PC-3 (cell line): Measurements from ENCODE around the gene ZBTB7A.

ENCODE experiments used
- EZH2 ChIP-seq: fragments of 300-600 bp; sonication (generic); IDR thresholded peaks from one replicate; pipeline ENCODE4 v1.6.1; 2017; ENCODE audit warnings: antibody characterized with exemption, mild to moderate bottlenecking, low read length; ENCODE audit not compliant: unreplicated experiment
- EZH2phosphoT487 ChIP-seq: fragments of 300-600 bp; sonication (generic); IDR thresholded peaks from 2 replicates; pipeline ENCODE4 v1.6.1; 2018; ENCODE audit warnings: mild to moderate bottlenecking, antibody characterized with exemption, low read length, borderline replicate concordance
- TF ChIP-seq, protein P1 (sequence below): fragments of 300-600 bp; sonication (generic); conservative IDR thresholded peaks from 2 replicates; pipeline ENCODE4 v1.5.1; 2017; ENCODE audit warnings: antibody characterized with exemption, low read depth, mild to moderate bottlenecking, low read length

DNA sequence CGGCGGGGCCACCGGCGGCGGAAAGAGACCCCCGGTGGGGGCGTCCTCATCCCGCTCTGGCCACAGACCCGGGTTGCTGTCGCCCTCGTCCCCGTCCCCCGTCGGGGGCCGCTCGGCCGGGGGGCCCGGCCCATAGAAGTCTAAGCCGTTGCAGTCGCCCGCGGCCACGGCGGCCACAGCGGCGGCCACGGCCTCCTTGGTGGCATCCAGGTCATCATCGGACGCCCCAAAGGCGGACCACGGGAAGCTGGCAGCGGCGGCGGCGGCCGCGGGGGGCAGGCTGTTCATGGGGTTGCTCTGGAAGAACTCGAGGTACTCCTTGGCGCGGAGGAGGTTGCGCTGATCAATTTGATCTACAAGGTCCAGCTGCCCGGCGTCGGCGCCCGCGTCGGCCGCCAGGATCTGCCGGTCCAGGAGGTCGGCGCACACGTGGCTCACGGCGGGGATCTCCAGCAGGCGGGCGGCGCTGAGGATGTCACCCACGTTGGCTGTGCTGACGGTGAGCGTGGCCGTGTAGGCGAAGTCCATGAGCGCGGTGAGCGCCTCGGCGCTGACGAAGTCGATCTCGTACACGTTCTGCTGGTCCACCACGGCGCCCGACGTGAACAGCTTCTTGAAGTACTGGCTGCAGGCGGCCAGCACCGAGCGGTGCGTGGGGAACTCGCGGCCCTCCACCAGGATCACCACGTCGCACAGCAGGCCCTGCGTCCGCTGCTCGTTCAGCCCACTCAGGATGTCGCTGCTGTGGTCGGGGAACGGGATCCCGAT is 12.1 kb downstream of the ZBTB7A start:
- TF ChIP-seq, protein P1, sequence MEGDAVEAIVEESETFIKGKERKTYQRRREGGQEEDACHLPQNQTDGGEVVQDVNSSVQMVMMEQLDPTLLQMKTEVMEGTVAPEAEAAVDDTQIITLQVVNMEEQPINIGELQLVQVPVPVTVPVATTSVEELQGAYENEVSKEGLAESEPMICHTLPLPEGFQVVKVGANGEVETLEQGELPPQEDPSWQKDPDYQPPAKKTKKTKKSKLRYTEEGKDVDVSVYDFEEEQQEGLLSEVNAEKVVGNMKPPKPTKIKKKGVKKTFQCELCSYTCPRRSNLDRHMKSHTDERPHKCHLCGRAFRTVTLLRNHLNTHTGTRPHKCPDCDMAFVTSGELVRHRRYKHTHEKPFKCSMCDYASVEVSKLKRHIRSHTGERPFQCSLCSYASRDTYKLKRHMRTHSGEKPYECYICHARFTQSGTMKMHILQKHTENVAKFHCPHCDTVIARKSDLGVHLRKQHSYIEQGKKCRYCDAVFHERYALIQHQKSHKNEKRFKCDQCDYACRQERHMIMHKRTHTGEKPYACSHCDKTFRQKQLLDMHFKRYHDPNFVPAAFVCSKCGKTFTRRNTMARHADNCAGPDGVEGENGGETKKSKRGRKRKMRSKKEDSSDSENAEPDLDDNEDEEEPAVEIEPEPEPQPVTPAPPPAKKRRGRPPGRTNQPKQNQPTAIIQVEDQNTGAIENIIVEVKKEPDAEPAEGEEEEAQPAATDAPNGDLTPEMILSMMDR, result no peak
- TF ChIP-seq EZH2phosphoT487, result no peak
- no peak for TF ChIP-seq EZH2
